Ectodermal cell (in vitro differentiated cells): ENCODE data around the gene LRP1B.
"Not testable (repeated sequence)": the region's sequence is repeated elsewhere in the genome, so short reads cannot be mapped to it uniquely, and the experiment has no call there.

ENCODE experiments used
- H3K27ac ChIP-seq: 2 replicates; pipeline ENCODE4 v1.7.0; 2013; ENCODE audit warnings: mild to moderate bottlenecking, low read depth, low read length; ENCODE audit not compliant: insufficient read depth, poor library complexity, severe bottlenecking
- H3K27me3 ChIP-seq: 2 replicates; pipeline ENCODE4 v1.7.0; 2013; ENCODE audit warnings: mild to moderate bottlenecking, low read length; ENCODE audit not compliant: insufficient read depth, control insufficient read depth, poor library complexity, severe bottlenecking
- H3K36me3 ChIP-seq: one replicate; pipeline ENCODE4 v1.7.0; 2013; ENCODE audit warnings: low read length; ENCODE audit not compliant: control insufficient read depth, insufficient read depth
- H3K4me1 ChIP-seq: one replicate; pipeline ENCODE4 v1.7.0; 2013; ENCODE audit warnings: low read length; ENCODE audit not compliant: control insufficient read depth, insufficient read depth
- H3K4me3 ChIP-seq: 2 replicates; pipeline ENCODE4 v1.7.0; 2013; ENCODE audit warnings: low read depth, low read length, control low read depth; ENCODE audit not compliant: insufficient read depth
- H3K9me3 ChIP-seq: 2 replicates; pipeline ENCODE4 v1.7.0; 2013; ENCODE audit warnings: mild to moderate bottlenecking, low read length, moderate library complexity; ENCODE audit not compliant: control insufficient read depth
- WGBS, 2 experiments: methylation state at CpG; one replicate each; pipeline ENCODE4 v1.1.7; 2013; ENCODE audit warnings: missing lambda C conversion rate in 2 of 2; 5-methylcytosine and 5-hydroxymethylcytosine counted together

Gene LRP1B

GRCh38 chr2:140577453-140577852, 1553.4 kb downstream of the LRP1B start:
- Histone ChIP-seq H3K9me3 (no peaks in the 10 kb centered on the region), H3K4me1 (no peaks in the 10 kb centered on the region)
- WGBS, 2 experiments: 88 to 93% methylated on average over 2 of the region's 2 CpGs

GRCh38 chr2:140567734-140568133, 1563.1 kb downstream of the LRP1B start:
- WGBS, 2 experiments: 93 to 94% methylated on average over 2 of the region's 2 CpGs
- no peaks in the 10 kb centered on the region for H3K27me3 ChIP-seq
- H3K9me3 ChIP-seq: no peaks in the 10 kb centered on the region
- no peak overlapping the region for H3K27ac ChIP-seq
- no peak overlapping the region for H3K4me3 ChIP-seq
- H3K4me1 ChIP-seq: no peaks in the 10 kb centered on the region
- H3K36me3 ChIP-seq: no peaks in the 10 kb centered on the region

More at GRCh38 chr2:140577453-140577852, 1553.4 kb downstream of the LRP1B start:
- Histone ChIP-seq H3K4me3 (no peak overlapping the region), H3K36me3 (no peaks in the 10 kb centered on the region), H3K27me3 (no peaks in the 10 kb centered on the region), H3K27ac (no peak overlapping the region)

GRCh38 chr2:140565756-140566155, 1565.1 kb downstream of the LRP1B start:
- H3K4me3 ChIP-seq: no peak overlapping the region
- H3K27ac ChIP-seq: no peak overlapping the region
- H3K27me3 ChIP-seq: no peaks in the 10 kb centered on the region
- no peaks in the 10 kb centered on the region for H3K4me1 ChIP-seq
- H3K36me3 ChIP-seq: no peaks in the 10 kb centered on the region
- WGBS, 2 experiments: 79 to 84% methylated on average over 3 of the region's 3 CpGs
- H3K9me3 ChIP-seq: no peaks in the 10 kb centered on the region

GRCh38 chr2:140555701-140556100, 1575.1 kb downstream of the LRP1B start:
- 92 to 100% methylated on average over 2 of the region's 2 CpGs for WGBS, 2 experiments
- no peaks in the 10 kb centered on the region for H3K4me1 ChIP-seq
- H3K36me3 ChIP-seq: no peaks in the 10 kb centered on the region
- no peak overlapping the region for H3K27ac ChIP-seq
- H3K27me3 ChIP-seq: no peaks in the 10 kb centered on the region
- H3K4me3 ChIP-seq: no peak overlapping the region
- no peaks in the 10 kb centered on the region for H3K9me3 ChIP-seq

GRCh38 chr2:140552634-140553033, 1578.2 kb downstream of the LRP1B start:
- Histone ChIP-seq H3K9me3 (no peaks in the 10 kb centered on the region), H3K4me1 (no peaks in the 10 kb centered on the region), H3K27ac (no peak overlapping the region), H3K27me3 (no peaks in the 10 kb centered on the region), H3K36me3 (no peaks in the 10 kb centered on the region), H3K4me3 (no peak overlapping the region)
- WGBS, 2 experiments: 93 to 100% methylated on average over 3 of the region's 3 CpGs

- Histone ChIP-seq H3K27ac (no peak overlapping the region), H3K27me3 (no peaks in the 10 kb centered on the region), H3K36me3 (no peaks in the 10 kb centered on the region), H3K4me3 (no peak overlapping the region), H3K9me3 (no peaks in the 10 kb centered on the region), H3K4me1 (no peaks in the 10 kb centered on the region)
- 80 to 100% methylated on average over 1 of the region's 1 CpG for WGBS, 2 experiments
Observed at GRCh38 chr2:140551287-140551686, 1579.5 kb downstream of the LRP1B start.

GRCh38 chr2:140550821-140551220, 1580.0 kb downstream of the LRP1B start:
- H3K9me3 ChIP-seq: no peaks in the 10 kb centered on the region
- no peaks in the 10 kb centered on the region for H3K27me3 ChIP-seq
- no peak overlapping the region for H3K27ac ChIP-seq
- no peaks in the 10 kb centered on the region for H3K36me3 ChIP-seq
- H3K4me1 ChIP-seq: no peaks in the 10 kb centered on the region
- no peak overlapping the region for H3K4me3 ChIP-seq
- WGBS, 2 experiments: 95 to 100% methylated on average over 2 of the region's 2 CpGs

- not testable (repeated sequence) for H3K4me3 ChIP-seq, H3K36me3 ChIP-seq, H3K27ac ChIP-seq, H3K27me3 ChIP-seq, H3K4me1 ChIP-seq, H3K9me3 ChIP-seq
- 92 to 94% methylated on average over 1 to 2 of the region's 2 CpGs for WGBS, 2 experiments
Observed at GRCh38 chr2:140544769-140545168, 1586.0 kb downstream of the LRP1B start.

GRCh38 chr2:140542627-140543026, 1588.2 kb downstream of the LRP1B start:
- H3K9me3 ChIP-seq: no peaks in the 10 kb centered on the region

GRCh38 chr2:140539242-140539875, 1591.5 kb downstream of the LRP1B start:
- Histone ChIP-seq H3K4me1 (no peaks in the 10 kb centered on the region), H3K27ac (no peak overlapping the region), H3K36me3 (no peaks in the 10 kb centered on the region), H3K27me3 (no peaks in the 10 kb centered on the region), H3K4me3 (no peak overlapping the region), H3K9me3 (no peaks in the 10 kb centered on the region)
- 88 to 93% methylated on average over 7 of the region's 7 CpGs for WGBS, 2 experiments

More at GRCh38 chr2:140542627-140543026, 1588.2 kb downstream of the LRP1B start:
- Histone ChIP-seq H3K4me3 (no peak overlapping the region), H3K36me3 (no peaks in the 10 kb centered on the region), H3K4me1 (no peaks in the 10 kb centered on the region), H3K27me3 (no peaks in the 10 kb centered on the region), H3K27ac (no peak overlapping the region)
- 90 to 95% methylated on average over 5 of the region's 5 CpGs for WGBS, 2 experiments

GRCh38 chr2:140529706-140530105, 1601.1 kb downstream of the LRP1B start:
- Histone ChIP-seq H3K4me3 (no peak overlapping the region), H3K4me1 (no peaks in the 10 kb centered on the region), H3K27ac (no peak overlapping the region), H3K9me3 (no peaks in the 10 kb centered on the region), H3K36me3 (no peaks in the 10 kb centered on the region), H3K27me3 (no peaks in the 10 kb centered on the region)
- WGBS, 2 experiments: 91 to 94% methylated on average over 1 to 2 of the region's 2 CpGs
